SHP77 treated with DMSO at 0.1 percent for 48 hours (cell line): ENCODE measurements around the gene CLASP1.
"Not testable (repeated sequence)": the region's sequence is repeated elsewhere in the genome, so short reads cannot be mapped to it uniquely, and the experiment has no call there.

Source experiments
- DNase-seq: peaks from one replicate; lab custom pipeline; 2025; lab: John Stamatoyannopoulos, UW

CLASP1 gene

GRCh38 chr2:121472470-121472993 lies 176.7 kb downstream of the CLASP1 start:
- no peak for DNase-seq

- DNase-seq: no peak
These were observed 177.5 kb downstream of the CLASP1 start for GRCh38 chr2:121471532-121472469.

DNA sequence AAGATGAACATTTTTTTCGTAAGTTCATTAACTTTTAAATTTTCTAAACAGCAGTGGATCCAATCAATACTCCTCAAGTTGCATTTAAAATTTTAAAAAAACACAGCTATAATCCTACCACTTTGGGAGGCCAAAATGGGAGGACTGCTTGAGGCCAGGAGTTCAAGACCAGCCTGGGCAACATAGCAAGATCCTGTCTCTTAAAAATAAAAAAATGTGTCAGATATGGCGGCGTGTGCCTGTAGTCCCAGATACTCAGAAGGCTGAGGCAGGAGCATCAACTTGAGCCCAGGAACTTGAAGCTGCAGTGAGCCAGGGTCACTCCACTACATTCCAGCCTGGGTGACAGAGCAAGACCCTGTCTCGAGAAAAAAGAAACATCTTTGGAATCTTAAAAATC lies 178.3 kb downstream of the CLASP1 start:
- no peak for DNase-seq

GRCh38 chr2:121469356-121469755 lies 179.9 kb downstream of the CLASP1 start:
- no peak for DNase-seq

GRCh38 chr2:121468936-121469335 lies 180.3 kb downstream of the CLASP1 start:
- DNase-seq: no peak

DNA sequence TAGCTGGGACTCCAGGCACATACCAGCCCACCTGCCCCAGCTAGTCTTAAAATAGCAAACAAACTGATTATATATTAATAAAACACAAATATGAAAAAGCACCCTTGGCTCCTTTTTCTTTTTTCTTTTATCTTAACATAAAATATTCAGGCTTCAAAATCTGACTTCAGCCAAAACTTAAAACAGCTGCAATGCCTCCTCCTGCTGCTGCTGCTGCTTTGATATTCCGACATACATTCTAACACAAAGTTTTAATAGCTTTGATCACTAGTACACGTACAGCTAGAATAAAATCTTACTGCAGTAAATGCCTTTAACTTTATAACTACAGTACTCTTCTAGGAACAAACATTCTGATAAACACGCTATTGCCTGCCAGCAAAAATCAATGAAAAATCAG lies 190.0 kb downstream of the CLASP1 start:
- DNase-seq: no peak

GRCh38 chr2:121456325-121456724 lies 192.9 kb downstream of the CLASP1 start:
- DNase-seq: no peak

DNA sequence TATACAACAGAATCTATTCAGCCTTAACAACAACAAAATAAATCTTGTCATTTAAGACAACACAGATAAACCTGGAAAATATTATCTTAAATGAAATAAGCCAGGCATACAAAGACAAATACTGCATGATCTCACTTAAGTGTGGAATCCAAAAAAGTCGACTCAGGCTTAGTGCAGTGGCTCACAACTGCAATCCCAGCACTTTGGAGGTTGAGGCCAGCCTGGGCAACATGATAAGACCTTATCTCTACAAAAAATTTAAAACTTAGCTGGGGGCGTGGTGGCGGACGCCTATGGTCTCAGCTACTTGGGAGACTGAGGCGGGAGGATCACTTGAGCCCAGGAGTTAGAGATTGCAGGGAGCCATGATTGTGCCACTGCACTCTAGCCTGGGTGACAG lies 193.8 kb downstream of the CLASP1 start:
- no peak for DNase-seq

GRCh38 chr2:121454549-121455090 lies 194.6 kb downstream of the CLASP1 start:
- no peak for DNase-seq

GRCh38 chr2:121451398-121451797 lies 197.9 kb downstream of the CLASP1 start:
- DNase-seq: no peak

- DNase-seq: no peak
These were observed 199.0 kb downstream of the CLASP1 start for GRCh38 chr2:121450301-121450700.

- DNase-seq: no peak
These were observed 202.5 kb downstream of the CLASP1 start for GRCh38 chr2:121446647-121447241.

DNA sequence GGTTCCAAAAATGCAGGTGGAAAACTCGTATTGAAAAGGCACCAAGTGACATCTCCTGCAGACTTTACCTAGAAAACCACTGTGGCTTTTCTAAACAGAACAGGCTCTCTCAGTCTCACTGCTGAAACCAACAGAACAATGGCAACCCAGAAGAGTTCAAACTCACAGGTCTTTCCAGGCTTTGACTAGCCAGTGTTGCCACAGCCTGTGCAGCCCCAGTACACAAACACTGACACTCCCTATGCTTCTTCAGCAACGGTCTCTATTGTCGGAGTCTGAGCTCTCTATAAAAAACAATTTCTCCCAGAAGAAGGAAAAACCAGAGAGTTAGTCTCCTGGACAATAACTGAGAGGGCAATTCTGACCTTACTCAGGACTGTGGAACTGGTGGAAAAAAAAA lies 206.4 kb downstream of the CLASP1 start:
- no peak for DNase-seq

- DNase-seq: not testable (repeated sequence)
These were observed 211.0 kb downstream of the CLASP1 start for GRCh38 chr2:121438290-121438689.

- DNase-seq: no peak
These were observed 212.3 kb downstream of the CLASP1 start for GRCh38 chr2:121436918-121437317.

DNA sequence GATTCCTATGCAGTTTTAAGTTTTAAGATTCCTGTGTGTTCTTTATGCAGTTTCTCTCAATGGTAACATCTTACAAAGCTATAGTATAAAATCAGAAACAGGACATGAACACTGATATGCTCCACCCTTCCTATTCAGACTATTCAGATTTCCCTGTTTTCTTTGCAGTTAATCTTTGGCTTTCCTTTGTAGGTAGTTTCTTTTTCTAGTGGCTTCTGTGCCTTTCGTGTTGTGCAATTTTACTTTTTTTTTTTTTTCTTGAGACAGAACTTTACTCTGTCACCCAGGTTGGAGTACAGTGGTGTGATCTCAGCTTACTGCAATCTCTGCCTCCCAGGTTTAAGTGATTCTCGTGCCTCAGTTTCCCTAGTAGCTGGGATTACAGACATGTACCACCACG lies 213.5 kb downstream of the CLASP1 start:
- no peak for DNase-seq

DNA sequence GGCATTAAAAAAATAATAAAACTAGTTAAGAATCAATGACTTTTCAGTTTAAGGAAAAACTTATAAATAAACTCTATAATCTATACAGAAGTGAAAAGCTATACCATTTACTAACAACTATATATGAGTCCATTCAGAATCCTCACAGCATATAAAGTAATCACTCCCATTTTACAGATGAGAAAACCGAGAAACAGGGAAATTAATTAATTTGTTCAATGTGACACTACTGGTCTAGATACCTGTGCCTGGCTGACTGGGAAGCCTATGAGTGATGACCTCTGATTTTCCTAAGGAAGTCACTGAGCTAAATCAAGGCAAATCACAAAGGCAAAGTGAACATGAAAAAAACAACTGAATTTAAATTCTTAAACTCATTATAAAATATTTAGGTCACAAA lies 218.0 kb downstream of the CLASP1 start:
- DNase-seq: no peak

DNA sequence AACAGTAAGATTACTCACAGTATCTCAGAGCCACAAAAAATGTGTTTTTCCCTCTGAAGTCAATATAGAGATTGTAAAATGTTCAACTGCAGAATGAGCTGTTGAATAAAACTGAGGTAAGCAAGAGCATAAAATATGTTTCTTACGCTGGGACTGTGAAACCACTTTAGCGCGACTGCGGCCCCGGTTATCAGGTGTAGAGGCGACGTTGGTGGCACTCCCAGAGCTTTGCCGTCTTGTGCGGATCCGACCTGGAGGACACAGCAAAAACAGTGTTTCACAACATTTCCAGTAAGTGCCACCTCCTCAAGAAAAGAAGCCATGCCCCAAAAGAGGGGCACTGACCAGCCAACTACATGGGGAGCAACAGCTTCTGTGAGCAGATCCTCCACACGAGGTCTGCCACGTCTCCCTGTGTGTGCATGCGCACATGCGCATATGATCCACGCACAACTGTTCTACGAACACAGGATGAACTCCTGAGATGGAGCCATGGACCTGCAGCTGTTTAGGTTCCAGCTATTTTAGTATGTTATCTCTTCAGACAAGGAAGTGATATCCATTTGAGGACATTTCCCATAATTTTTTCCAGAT lies 219.2 kb downstream of the CLASP1 start:
- no peak for DNase-seq

DNA sequence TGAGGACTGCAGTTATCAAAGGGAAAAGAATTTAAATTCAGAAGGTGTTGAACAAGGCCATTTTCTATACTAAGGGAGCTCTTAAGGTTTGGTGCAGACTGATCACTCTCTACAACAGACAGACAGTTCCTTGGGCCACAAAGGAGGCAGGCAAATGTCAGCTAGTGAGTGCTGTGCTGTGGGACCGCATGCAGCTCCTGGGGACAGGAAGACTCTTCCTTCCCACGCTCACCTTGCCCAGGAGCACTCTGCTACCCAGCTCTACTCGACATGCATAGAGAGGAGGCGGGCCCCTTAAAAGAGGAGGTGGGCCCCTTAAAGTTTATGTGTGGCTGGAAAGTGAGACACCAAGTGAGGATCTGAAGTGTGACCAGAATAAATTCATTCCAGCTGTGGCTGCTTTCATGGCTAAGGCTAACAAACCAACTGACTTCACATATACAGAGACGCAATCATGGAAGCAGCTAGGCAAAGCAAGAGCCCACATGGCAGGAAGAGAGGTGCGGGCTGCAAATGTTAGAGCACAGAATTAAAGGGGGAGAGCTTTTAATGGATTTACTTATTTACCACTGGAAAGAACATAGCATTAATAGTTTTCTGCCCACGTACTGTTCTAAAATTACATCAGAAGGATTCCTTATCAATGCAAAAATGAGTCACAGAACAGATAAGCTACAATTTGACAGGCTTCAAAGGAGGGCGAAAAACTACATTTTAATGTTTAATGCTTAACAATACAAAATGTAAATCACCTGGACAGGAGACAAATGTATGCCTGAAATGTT lies 220.0 kb downstream of the CLASP1 start:
- DNase-seq: no peak

DNA sequence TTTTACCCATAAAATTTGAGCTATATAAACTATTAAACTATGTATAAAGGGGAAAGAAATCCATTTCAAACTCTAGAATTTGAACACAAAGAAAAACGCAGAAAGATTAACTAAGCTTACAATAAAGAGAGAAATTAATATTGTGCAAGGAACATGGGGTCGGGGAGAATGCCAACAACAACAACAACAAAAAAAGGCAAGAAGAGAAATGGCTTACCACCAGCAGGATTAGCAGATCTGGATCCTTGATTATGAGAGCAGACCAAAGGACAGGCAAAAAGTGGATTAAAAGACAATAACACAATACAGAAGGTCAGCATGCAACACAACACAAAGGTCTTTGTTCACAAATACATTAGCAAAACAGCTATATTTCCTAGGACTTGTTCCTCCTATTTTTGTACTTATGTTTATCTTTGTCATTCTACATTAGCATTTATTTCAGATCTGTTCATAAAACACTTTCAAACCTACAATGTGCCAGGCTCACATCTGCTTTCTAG lies 222.0 kb downstream of the CLASP1 start:
- no peak for DNase-seq

GRCh38 chr2:121420486-121420885 lies 228.8 kb downstream of the CLASP1 start:
- no peak for DNase-seq
